Thyroid gland (tissue), 4 donors: ENCODE measurements around the gene PLK5.

Experiments
- CTCF ChIP-seq, 6 experiments: fragments of 200-600 bp in 3 of 6; fragments of 450-650 bp in 3 of 6; sonication (generic) in 3 of 6; IDR thresholded peaks; one replicate each; pipeline ENCODE4 v1.5.1; 2016 to 2019; ENCODE audit warnings: antibody characterized with exemption in 6 of 6, mild to moderate bottlenecking in 2 of 6, inconsistent platforms in 1 of 6, moderate library complexity in 1 of 6
- POLR2A ChIP-seq, 2 donors: fragments of 450-650 bp; IDR thresholded peaks; one replicate each; pipeline ENCODE4 v1.6.1; 2017; ENCODE audit warnings: antibody characterized with exemption in 2 of 2, mild to moderate bottlenecking in 2 of 2, moderate library complexity in 1 of 2

GRCh38 chr19:1529430-1529816 lies 5.5 kb downstream of the PLK5 start:
- TF ChIP-seq POLR2A (IDR thresholded peaks at IDR 0.05) (no peak), CTCF (IDR thresholded peaks at IDR 0.05) (no peak)
